Suppressor macrophage (primary cell): ENCODE measurements around the gene RNF180.
"Not testable (repeated sequence)": the region's sequence is repeated elsewhere in the genome, so short reads cannot be mapped to it uniquely, and the experiment has no call there.

Source experiments
- DNase-seq, 4 experiments: peaks; one replicate each; pipeline ENCODE4 v3.0.0-alpha.2; 2020 to 2022

Gene RNF180

DNA sequence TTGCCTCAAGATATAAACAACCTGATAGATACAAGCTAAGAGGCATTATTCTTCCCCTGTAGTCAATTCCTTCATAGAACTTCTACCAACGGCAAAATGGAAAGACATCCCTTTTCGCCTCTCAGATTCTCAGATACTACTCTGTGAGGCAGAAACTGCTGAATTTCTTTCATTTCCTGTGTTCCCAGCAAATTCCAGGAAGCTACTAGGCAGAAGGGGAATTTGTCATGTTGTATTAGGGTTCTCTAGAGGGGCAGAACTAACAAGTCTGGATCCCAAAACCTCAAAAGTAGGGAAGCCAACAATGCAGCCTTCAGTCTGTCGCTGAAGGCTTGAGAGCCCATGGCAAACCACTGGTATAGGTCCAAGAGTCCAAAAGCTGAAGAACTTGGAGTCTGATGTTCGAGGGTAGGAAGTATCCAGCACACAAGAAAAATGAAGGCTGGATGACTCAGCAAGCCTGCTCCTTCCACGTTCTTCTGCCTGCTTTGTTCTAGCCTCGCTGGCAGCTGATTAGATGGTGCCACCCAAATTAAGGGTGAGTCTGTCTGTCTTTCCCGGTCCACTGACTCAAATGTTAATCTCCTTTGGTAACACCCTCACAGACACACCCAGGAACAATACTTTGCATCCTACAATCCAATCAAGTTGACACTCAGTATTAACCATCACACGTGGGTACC, 15.2 kb downstream of the RNF180 start:
- no peak for DNase-seq

DNA sequence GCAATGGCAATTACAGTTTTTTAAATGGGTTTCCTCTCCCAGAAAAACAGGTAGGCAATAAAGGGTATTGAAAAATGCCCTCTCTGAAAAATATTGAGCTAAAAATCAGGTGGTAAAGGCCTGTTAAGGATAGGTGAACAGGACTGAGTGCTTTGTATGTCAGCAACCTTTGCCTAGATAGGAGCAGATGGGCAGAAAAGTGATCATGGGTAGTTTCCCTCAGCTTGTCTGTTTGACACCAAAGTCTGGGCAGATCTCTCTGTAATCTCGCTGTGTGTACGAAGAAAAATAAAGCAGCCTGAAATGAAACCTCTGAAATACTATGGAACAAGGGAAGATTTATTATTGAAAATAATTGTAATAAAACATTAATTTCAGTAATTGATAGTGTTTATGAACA, 15.8 kb downstream of the RNF180 start:
- DNase-seq = no peak

DNA sequence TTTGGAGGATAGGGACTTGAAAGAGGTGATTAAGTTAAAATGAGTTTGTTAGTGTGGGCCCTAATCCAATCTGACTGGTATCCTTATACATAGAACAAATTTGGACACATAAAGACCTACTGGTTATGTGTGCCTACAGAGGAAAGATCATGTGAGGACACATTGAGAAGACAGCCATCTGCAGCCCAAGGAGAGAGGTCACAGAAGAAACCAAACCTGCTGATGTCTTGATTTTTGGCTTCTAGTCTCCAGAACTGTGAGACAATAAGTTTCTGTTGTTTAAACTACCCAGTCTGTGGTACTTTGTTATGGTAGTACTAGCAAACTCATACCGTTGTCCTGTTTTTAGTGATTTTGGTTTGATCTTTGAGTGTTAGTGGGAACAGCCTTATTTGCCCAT, 18.3 kb downstream of the RNF180 start:
- no peak for DNase-seq

DNA sequence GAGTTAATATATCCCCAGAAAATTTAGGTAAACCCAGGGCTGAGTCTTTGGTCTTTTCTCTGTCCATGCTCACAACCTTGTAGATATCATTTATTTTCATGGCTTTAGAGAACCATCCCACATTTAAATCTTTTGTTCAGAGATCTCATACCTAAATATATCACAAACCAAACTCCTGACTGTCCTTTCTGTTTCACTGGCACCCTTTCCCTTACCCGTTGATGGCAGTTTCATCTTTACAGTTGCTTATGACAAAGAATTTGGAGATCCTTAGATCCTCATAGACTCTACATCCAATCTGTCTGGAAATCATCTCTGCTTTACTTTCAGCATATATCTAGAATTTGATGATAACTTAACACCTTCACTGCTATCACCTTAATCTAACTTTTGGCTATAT, 19.2 kb downstream of the RNF180 start:
- DNase-seq = no peak

DNA sequence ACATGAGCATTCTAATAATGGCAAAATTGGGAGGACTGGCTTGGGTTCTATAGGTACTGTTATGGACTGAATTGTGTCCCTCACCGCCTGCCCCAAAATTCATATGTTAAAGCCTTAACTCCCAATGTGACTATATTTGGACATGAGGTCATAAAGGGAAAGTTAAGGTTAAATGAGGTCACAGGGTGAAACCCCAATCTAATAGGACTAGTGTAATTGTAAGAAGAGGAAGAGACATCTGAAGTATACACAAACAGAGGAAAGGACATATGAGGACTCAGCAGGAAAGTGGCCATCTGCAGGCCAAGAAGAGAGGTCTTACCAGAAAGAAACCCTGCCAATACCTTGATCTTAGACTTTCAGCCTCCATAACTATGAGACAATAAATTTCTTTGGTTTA, 23.1 kb downstream of the RNF180 start:
- no peak for DNase-seq

DNA sequence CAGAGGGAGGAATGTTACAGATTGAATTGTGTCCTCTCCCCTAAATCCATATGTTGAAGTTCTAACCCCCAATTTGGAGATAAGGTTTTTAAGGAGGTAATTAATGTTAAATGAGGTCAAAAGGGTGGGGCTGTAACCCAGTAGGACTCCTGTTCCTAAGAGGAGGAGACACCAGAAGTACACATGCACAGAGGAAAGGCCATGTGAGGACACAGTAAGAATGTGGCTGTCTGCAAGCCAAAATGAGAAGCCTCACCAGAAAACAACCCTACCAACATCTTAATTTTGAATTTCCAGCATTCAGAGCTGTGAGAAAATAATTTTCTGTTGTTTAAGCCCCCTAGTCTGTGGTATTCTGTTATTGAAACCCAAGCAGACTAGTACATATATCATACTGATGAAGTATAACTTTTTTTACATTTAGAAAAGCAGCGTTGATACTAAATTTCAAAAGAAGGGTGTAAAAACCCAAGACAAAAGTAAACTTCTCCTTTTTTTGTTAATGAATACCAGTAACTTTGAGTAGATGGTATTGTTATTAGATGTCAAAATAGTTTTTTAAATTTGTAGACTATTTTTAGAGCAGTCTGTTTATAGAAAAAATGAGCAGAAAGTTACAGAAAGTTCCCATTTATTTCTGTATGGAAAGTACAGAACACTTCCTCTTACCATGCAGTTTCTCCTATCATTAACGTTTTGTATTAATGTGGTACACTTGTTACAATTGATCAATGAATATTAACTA, 25.1 kb downstream of the RNF180 start:
- DNase-seq = no peak

DNA sequence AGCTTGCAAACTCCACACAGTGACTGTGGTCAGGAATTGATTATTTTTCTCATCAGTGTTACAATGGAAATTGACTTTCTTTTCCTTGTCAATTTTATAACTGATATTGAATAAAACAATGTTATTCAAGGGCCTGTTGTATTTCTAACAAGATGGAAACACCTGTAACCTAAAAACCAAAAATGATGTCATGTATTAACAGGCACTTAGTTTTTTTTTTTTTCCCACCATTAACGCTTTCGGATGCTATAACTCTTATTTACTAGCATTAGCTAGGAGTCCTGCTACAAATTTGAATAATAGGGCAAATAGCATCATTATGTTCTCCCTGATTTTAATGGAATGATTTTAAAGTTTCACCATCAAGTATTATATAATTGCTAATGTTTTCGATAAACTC, 30.3 kb downstream of the RNF180 start:
- DNase-seq = no peak

DNA sequence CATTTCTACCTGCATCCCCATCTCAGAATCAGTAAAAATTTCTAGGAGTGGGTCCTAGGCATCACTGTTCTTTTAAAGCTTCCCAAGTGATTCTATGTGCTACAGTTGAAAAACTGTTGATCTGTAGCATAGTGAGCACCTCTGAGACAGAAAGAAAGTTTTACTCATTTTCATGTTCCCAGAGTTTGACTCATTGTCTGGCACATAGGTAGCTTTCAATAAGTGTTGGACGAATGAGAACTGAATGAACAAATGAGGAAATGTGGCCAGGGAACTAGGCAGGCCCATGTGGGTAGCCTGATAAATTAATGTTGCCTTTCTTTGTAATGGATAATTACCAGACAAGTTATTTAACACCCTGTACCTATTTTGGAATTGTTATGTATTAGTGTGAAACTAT, 33.8 kb downstream of the RNF180 start:
- no peak for DNase-seq

DNA sequence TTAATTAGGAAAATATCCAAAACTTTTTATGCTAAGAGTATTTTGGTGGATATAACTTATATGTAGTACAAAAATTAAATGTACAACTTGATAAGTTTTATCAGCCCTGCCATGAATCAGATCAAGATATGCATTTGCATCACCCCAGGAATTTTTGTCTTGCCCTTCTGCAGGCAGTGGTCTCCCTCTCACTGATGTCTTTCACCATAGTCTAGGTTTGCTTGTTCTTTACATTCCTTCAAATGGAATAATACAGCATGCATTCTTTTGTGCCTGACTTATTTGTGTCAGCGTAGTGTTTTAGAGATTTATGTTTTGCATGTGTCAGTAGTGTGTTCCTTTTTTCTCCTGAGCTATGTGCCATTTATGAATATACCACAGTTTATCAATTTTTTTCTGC, 36.4 kb downstream of the RNF180 start:
- no peak for DNase-seq

DNA sequence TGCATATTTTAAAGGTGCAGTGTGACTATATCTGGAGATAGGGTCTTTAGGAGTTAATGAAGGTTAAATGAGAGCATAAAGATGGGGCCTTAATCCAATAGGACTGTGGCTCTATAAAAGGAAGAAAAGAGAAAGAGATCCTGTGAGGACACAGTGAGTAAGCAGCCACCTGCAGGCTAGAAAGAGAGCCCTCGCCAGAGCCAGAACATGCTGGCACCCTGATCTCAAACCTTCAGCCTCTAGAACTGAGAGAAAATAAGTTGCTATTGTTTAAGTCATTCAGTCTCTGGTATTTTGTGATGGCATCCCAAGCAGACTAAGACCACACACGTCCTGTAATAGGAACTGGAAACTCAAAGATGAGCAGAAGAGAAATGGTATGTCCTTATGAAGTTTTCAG, 41.0 kb downstream of the RNF180 start:
- no peak for DNase-seq

DNA sequence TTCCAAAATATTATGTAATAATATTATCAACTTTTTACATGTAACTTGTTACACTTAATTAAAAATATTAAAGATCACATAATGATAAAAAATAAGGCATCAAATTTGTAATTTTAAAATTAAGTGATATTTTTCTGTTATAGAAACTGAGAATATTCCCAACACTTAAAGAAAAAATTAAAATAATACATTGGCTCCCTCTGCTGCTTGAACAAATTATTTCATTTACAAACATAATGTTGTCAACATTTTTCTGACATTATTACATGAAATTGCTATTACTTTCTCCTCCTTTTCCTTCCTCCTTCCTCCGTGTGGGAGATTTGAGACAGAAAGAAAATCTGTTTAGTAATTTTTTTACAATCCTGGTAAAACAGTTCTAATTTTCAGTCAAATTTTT, 42.3 kb downstream of the RNF180 start:
- peak in 3 of 4 experiments; percentile 4 to 11 (median 9) for DNase-seq

DNA sequence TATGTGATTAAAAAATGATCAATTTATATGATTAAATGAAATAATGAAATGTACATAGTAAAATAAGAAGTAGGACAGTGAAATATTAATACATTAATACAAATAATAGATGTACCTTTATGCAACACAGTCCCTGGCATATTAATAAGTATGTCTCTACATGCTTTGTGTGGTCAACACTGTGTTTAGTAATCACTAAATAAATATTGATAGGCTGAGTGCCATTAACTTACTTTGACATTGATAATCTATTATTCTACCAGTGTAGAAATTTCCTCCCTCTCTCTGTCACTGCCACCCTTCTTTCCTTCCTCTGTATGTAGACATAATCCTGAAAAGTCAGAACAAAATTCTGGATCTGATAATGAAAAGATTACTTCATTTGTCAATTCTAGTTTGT, 43.7 kb downstream of the RNF180 start:
- no peak for DNase-seq

DNA sequence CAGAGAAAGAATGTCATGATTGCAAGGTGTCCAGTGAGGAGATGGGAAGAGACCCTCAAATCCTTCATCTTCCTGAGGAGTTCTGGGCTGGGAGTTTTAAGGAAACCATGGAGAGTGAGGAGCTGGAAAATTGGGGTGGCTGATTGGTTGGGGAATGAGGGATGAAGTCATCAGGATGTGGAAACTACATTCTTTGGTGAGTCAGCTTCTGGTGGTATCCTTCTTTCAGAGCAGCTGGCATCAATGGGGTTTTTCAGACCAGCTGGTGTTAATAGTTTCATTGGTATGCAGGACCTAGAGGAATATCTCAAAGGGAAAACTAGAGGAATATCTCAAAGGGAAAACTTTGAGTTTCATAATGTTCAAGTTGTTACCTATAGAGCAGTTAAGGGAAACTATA, 45.2 kb downstream of the RNF180 start:
- no peak for DNase-seq

DNA sequence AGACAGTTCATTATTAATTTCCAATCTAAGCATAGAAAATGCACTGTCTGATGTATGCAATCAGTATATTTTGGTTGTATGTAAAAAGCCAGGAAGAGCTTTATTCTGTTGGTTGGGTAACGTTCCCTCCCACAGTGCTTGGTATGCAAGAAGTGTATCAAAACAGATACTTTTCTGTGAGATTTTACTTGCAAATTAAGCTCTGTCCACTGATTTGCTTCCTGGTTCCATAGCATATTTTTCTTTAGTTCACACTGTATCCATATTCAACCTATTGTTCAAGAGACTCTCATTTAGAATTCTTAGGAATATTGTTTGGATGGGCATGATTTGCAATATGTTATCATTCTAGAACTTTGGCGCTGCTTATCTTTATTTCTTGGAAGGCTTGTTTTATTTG, 47.4 kb downstream of the RNF180 start:
- no peak for DNase-seq

DNA sequence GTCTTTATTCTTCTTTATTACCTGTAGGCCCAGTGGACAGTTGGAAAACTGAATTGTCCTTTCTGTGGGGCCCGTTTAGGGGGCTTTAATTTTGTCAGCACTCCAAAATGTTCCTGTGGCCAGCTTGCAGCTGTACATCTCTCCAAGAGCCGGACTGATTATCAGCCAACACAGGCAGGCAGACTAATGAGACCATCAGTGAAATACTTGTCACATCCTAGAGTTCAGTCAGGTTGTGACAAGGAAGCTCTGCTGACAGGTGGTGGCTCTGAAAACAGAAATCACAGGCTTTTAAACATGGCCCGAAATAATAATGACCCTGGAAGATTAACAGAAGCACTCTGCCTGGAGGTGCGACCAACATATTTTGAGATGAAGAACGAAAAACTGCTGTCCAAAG, 47.9 kb downstream of the RNF180 start:
- DNase-seq = no peak

DNA sequence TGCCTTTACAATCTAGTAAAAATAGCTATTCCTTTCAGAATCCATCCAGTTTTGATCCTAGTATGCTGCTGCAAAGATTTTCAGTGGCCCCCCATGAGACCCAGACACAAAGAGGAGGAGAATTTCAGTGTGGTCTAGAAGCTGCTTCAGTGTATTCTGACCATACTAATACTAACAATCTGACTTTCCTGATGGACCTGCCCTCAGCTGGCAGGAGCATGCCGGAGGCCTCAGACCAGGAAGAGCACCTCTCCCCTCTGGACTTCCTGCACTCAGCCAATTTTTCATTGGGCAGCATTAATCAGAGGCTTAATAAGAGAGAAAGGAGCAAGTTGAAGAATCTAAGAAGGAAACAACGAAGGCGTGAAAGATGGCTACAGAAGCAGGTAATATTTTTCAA, 48.5 kb downstream of the RNF180 start:
- no peak for DNase-seq

DNA sequence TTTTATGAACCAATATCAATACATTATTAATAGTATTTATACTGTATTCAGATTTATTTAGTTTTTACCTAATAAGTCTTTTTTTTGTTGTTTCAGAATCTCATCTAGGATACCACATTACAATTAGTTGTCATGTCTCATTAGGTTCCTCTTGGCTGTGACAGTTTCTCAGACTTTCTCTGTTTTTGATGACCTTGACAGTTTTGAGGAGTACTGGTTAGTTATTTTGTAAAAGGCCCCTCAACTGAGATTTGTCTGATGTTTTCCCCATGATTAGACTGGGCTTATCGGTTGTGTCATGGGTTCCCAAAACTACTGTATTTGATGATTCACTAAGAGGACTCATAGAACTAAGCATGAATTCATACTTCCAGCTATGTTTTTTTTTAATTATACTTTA, 56.3 kb downstream of the RNF180 start:
- no peak for DNase-seq

DNA sequence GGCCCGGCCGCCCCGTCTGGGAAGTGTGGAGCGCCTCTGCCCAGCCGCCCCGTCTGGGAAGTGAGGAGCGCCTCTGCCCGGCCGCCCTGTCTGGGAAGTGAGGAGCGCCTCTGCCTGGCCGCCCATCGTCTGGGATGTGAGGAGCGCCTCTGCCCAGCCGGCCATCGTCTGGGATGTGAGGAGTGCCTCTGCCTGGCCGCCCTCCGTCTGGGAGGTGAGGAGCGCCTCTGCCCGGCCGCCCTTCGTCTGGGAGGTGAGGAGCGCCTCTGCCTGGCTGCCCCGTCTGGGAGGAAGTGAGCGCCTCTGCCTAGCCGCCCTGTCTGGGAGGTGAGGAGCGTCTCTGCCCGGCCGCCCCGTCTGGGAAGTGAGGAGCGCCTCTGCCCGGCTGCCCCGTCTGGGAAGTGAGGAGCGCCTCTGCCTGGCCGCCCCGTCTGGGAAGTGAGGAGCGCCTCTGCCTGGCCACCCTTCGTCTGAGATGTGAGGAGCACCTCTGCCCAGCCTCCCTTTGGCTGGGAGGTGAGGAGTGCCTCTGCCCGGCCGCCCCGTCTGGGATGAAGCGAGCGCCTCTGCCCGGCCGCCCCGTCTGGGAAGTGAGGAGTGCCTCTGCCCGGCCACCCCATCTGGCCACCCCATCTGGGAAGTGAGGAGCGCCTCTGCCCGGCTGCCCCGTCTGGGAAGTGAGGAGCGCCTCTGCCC, 59.8 kb downstream of the RNF180 start:
- DNase-seq = not testable (repeated sequence)

DNA sequence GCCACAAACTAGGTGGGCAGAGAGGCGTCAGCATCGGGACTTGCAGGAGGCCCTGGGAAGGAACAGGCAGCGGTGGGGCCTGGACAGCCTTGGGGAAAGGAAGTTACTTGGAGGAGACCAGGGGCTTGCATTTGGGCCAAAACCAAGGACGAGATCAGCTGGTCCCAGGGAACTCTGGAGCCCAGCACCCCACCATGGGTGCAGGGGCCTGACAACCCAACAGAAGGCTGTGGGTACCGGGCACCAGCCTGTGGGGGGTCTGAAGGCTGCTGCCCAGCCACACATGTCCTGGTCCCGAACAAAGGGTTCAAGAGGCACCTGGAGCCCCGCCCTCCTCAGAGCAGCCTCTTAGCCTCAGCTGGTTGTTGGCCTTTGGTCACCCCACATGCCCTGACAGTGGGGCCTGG, 61.5 kb downstream of the RNF180 start:
- not testable (repeated sequence) for DNase-seq

DNA sequence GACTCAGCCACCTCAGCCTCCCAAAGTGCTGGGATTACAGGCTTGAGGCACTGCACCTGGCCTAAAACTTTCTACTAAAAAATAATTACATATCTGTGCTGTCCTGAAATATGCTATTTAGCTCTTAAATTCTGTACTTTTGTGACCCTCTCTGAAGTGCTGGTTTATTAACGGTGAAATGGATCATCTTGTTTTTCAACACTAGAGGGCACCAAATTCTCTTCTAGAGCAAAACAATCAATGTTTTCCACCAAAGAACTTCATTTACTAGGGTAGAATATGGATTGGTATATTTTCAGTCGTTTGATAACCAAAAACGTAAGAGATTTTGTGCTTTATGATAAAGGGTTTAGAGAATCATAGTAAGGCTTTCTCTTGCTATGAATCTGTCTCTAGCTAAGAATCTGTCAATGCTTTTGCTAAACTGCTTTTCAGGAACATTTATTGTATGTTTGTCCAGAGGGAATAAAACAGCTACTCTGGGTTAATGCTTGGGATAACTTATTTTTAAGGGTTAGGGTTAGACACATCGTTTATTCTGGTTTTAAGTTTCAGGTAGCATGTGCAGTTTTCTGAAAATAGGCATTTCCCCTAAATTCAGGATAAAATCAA, 63.6 kb downstream of the RNF180 start:
- peak; percentile 4 to 62 (median 22) for DNase-seq

DNA sequence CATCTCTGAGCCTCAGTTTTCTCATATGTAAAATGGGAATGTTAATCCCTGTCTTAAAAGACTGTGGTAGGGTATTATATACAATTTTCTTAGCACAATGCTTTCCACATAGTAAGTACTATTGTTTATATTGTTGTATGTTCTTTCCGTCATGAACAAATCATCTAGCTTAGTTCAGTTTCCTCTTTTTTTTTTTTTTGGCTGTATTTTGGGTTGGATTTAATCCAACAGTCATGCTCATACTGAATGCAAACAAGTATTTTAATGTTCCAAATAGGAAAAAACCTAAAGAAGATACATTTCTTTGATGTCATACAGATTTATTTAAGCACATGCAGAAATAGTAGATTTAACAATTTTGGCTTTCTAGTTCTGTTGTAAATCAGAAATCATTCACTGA, 95.1 kb downstream of the RNF180 start:
- no peak for DNase-seq

DNA sequence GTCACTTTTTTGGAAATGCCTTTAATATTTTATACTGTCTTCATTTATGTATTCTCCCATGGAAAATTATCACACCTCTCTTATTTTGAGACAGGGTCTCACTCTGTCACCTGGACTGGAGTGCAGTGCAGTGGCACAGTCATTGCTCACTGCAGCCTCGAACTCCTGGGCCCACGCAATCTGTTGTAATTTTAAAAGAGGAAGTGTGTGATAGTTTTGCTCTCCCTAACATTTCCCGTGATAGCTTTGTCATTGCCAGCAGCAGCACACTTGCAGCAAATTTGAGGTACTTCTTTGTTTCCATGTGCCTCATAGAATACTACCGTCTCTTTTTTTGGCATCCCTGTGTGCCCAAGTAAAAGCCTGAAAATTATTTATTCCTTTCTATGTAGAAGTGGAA, 103.5 kb downstream of the RNF180 start:
- peak; percentile 6 to 43 (median 39) for DNase-seq

DNA sequence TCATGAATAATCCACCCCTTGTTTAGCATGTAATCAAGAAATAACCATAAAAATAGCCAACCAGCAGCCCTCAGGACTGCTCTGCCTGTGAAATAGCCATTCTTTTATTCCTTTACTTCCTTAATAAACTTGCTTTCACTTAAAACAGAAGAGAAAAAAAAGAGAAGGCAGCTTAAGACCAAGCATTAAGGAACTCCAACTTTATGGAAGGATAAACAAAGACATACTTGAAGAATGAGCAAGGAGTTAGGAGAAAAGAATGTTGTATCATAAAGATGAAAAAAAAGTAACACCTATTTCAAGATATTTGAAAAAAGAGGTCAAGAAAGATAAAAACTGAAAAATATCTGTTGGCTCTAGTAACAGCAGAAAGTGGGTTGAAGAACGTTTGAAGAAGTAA, 107.6 kb downstream of the RNF180 start:
- DNase-seq = no peak
